COR-L47 (cell line): ENCODE data around the gene PRPS1L1.

Experiments
- DNase-seq: peaks from one replicate; lab custom pipeline; 2025; lab: John Stamatoyannopoulos, UW

Gene PRPS1L1

GRCh38 chr7:18013936-18014335 is 13.7 kb downstream of the PRPS1L1 start:
- no peak for DNase-seq

DNA sequence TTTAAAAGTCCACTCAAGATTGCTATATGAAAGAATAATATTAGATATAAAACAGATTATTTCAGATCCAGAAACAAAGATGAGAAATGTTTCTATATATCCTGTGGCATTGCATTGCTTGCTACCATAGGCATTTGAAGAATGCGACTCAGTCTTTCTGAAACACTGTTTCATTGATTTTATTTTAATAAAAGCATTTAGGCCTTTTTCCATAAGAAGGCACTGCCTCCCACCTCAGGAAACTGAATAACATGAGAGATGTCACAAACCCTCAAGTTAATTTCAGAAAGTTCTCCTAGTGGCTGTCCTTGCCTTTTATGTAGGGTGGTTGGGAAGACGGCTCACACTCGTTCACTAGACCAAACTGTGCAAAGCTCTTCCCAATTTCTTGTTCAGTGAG is 23.3 kb downstream of the PRPS1L1 start:
- no peak for DNase-seq

DNA sequence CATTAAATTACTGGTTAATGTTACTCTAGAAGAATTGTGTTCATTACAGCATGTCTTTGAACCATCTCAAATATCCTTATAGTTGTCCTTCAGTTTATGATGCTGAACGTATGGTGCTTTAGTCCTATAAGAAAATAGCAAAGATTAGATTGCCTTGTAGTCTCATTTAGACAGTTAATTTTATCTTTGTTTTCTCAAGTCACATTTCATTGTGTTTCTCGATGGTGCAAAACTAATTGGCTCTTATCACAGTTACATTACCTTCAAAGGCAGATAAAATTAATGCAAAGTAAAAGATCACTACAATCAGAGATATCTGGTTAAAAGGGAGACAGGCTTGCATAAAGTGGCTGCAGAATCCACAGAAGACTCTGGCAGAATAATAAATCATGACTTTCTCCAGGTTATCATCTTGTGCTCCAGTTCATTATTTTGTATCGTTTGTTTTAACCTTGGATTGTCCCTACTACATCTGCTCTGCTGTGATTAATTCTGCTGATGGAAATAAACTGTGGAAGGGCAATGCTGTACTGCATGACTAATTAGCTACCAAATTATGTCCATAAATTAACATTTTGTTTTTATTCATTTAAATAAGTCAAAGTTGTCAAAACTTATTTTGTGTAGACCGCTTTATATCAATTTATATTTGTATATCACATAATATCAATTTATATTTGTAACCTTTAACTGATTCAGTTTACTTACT is 24.2 kb downstream of the PRPS1L1 start:
- DNase-seq: no peak

GRCh38 chr7:17998692-17999091 is 29.0 kb downstream of the PRPS1L1 start:
- DNase-seq: no peak

DNA sequence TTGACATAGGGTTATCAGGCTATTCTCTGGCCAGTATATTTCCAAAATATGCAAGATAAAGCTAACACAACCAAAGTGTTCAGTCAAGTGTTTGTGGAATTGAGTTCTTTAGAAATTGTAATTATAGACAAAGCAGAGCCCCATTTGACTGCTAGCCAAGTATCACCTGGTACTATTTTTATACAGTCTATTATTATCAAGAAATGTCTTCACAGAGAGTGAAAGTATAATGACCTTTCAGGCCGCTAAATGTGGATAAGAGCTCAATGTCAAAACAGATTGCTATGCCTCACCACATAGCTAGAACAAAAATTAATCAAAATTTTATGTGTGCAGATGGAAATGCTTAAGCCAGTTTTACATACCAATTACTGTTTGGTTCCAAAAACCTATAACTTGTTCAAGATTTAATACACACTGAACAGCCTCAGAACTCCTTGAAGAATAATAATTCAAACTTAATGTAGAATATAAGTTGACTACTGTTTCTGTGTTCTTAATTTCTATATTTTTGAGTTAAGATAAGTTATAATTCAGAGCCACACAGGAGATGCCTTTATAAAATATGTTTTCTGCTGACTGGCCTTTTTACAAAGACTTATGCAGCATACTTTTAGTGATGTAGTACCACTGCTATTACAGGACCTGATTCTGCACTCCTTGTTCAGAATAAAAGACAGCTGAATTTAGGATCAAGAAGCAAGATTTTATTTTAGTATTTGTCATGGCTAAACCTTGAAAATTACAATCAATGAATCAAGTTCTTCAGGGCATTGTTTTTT is 31.0 kb downstream of the PRPS1L1 start:
- peak; percentile 38 for DNase-seq

DNA sequence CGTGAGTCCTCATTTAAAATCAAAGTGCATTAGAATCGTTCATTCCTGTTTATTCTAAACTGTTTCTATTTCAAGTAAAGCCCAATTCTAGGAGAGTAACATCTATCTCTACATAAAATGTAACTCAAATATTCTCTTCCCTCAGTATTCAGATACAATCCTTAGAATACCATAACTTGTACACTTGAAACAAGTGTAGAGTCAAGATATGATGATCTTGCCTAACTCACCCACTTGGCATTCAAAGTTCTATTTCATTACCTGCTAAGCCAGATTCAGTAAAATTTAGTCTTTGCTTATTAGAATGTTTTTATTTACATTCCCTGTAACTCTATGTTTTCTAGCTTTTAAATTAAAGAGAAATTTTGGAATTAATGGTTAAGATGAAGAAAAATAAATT is 31.6 kb downstream of the PRPS1L1 start:
- DNase-seq: no peak

DNA sequence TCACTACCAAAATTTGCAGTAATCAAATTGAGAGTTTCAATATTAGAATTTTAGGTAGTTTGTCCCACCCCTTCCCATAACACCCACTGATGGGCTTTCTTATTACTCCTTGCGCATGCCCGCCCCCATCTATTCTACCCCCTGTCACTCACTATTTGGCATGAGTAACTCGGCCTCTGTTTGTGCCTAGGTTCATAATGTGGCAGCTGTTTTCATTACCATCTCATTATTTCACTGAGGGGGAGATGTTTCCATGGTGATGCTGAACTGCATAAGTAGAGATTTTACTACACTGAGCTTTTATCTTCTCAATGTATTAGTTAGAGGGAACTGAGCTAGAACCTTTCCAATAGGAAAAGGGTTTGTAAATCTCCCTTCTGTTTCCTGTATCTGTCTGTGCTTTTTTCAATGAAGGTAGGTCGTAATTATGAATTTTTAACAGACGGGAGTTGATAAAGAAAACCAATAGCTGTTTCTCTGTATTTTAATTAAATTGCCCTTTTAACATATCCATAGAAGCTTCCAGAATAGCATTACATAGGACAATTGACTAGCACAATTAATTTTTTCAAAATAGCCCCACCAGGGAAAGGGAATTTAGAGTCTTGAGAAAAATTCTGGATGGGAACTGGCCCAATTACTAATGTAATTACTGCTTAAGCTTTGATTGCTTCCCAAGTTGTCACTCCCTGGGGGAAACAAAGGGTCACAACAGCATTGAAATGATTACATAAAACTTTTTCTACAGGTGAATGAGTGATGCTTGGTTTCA is 33.4 kb downstream of the PRPS1L1 start:
- no peak for DNase-seq

- no peak for DNase-seq
These were observed 35.6 kb downstream of the PRPS1L1 start for GRCh38 chr7:17991866-17992648.

- DNase-seq: no peak
These were observed 36.9 kb downstream of the PRPS1L1 start for GRCh38 chr7:17990761-17991160.

GRCh38 chr7:17989546-17989945 is 38.1 kb downstream of the PRPS1L1 start:
- no peak for DNase-seq

GRCh38 chr7:17988858-17989257 is 38.8 kb downstream of the PRPS1L1 start:
- no peak for DNase-seq

- DNase-seq: no peak
These were observed 39.5 kb downstream of the PRPS1L1 start for GRCh38 chr7:17988141-17988540.

DNA sequence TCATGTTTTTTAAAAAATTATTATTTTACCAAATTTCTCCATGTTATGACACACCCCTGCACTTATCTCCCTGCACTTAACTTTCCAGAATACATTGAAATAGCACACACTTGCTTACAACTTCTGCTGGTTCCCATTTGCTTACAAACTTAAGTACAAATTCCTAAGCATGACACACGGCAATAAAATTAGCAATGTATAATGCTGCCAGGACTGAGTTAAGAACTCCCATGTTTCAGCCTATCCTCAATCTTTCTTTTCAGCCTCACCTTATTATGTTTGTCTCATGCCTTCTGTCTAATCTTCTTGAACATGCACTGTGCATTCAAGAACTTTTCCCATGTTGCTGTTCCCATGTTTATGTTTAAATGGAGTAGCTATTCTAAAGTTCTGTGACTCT is 40.8 kb downstream of the PRPS1L1 start:
- no peak for DNase-seq

GRCh38 chr7:17985473-17986239 is 42.0 kb downstream of the PRPS1L1 start:
- DNase-seq: no peak

DNA sequence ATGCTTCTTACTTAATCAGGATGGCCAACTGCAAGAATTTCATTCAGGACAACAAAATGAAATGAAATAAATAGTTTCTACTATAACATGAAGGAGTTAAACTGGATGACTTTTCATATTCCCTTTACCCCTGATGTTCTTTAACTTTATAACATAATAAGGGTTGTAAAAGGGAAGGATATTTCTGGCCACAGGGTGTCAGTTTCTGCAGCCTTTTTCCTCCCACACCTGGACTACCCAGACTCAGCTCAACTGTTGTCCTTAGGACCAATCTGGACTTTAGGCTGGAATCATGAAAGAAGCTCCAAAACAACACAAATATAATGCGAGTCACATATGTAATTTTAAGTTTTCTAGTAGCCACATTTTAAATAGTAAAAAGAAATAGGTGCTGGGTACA is 43.4 kb downstream of the PRPS1L1 start:
- DNase-seq: no peak

DNA sequence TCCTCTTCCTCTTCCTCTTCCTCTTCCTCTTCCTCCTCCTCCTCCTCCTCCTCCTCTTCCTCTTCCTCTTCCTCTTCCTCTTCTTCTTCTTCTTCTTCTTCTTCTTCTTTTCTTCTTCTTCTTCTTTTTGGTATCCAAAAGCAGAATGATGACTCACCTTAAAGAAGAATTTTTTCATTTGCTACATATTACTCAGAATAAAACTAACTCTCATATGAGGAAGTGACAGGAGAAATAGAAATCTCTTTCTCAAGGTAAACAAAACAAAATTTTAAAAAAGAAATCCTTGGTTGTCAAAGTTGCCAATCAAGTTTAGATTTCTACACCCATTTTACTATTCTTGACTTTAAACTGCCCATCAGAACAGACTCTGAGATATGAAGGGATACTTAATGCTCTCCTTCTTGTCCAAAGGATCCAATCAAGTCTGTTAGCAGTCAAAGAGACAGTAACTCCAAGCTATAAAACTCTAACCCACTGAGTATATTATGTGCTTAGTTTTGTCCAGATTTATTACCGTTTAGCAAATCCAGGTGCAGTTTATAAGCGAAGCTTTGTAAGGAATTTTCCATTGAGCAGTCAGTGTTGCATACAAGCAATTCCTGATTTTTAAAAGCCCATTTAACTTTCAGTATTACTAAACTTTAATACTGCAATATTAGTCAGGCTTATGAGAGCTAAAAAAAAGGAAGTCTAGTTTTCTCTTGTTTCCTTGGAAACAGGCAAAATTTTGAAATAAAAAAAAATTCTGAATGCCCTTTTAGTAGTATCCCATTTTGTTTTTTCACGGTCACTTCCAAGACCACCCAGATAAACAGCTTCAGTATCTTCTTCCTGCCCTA is 44.2 kb downstream of the PRPS1L1 start:
- DNase-seq: no peak

DNA sequence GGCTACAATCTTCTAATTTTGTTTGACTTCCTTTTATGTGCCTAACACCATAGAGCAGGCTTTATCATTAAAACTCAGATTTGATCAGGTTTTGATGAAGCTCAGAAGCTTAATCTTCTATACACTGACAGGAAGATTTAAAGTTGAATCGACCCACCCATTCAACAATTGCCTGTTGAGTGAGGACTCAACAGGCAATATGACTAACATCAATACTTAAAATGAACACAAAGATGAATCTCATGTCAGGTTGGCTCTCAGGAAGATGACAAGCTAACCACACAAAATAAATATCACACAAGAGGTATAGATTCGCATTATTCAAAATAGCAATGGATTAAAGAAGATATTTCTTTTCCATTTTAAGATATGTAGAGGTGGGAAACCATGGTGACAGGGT is 50.7 kb downstream of the PRPS1L1 start:
- no peak for DNase-seq
